Measurements from ENCODE around the gene ASTN2. TPM values are rescaled to one million over a fixed set of nuclear protein-coding genes. Genes with fewer than 3 reads are reported as not detected.
A peak's percentile ranks its signal among the peaks of the same experiment; 100 is the strongest.

ASTN2 gene
- polyA plus RNA-seq, 1 donor from 2014 or later, result 6.8 TPM

- Histone ChIP-seq H3K4me2 (ENCODE audit: low read length) (no peak overlapping the region), H3F3A (ENCODE audit: insufficient read depth, low read length, poor library complexity, severe bottlenecking) (no peaks in the 10 kb centered on the region)
- TF ChIP-seq POLR2AphosphoS5 (IDR thresholded peaks at IDR 0.05) (peak; percentile 28), REST (IDR thresholded peaks at IDR 0.05; ENCODE audit: borderline replicate concordance) (no peak), EP300 (conservative IDR thresholded peaks at IDR 0.05; ENCODE audit: poor library complexity, severe bottlenecking) (peak; percentile 23)
Observed at GRCh38 chr9:116927726-116928125, 487.1 kb downstream of the ASTN2 start.

GRCh38 chr9:116925121-116925520 lies 489.7 kb downstream of the ASTN2 start:
- TF ChIP-seq TAF1 (IDR thresholded peaks at IDR 0.05; ENCODE audit: low read depth), result no peak
- no peak for TF ChIP-seq CTCF (IDR thresholded peaks at IDR 0.05; ENCODE audit: poor library complexity, severe bottlenecking)
- TF ChIP-seq RAD21 (conservative IDR thresholded peaks at IDR 0.05), result no peak
- no peak for TF ChIP-seq POLR2AphosphoS5 (IDR thresholded peaks at IDR 0.05)
- no peak for TF ChIP-seq EP300 (conservative IDR thresholded peaks at IDR 0.05; ENCODE audit: poor library complexity, severe bottlenecking)
- no peak for TF ChIP-seq SMC3 (conservative IDR thresholded peaks at IDR 0.05; ENCODE audit: poor library complexity)
- no peak for TF ChIP-seq REST (IDR thresholded peaks at IDR 0.05; ENCODE audit: borderline replicate concordance)
- no peak for TF ChIP-seq MXI1 (conservative IDR thresholded peaks at IDR 0.05; ENCODE audit: poor library complexity, severe bottlenecking)
- TF ChIP-seq EZH2 (IDR thresholded peaks at IDR 0.05; ENCODE audit: borderline replicate concordance, insufficient read depth, low read length, poor library complexity, severe bottlenecking), result no peak
- Histone ChIP-seq H3K9me2 (ENCODE audit: insufficient read depth, low read length) (no peaks in the 10 kb centered on the region), H3K4me3 (ENCODE audit: low read length) (no peak overlapping the region), H3K27me3 (ENCODE audit: insufficient read depth, low read depth, low read length) (no peaks in the 10 kb centered on the region), H3F3A (ENCODE audit: insufficient read depth, low read length, poor library complexity, severe bottlenecking) (no peaks in the 10 kb centered on the region), H3K79me2 (replicated peaks; ENCODE audit: insufficient read depth, low read length) (no peaks in the 10 kb centered on the region), H2AFZ (ENCODE audit: low read depth, low read length) (no peak overlapping the region), H4K20me1 (ENCODE audit: insufficient read depth) (no peaks in the 10 kb centered on the region), H3K27ac (ENCODE audit: low read length) (no peak overlapping the region), H3K4me2 (ENCODE audit: low read length) (no peak overlapping the region), H3K9ac (ENCODE audit: low read length) (no peak overlapping the region), H3K9me3 (ENCODE audit: low read length) (no peaks in the 10 kb centered on the region), H3K36me3 (ENCODE audit: insufficient read depth, low read length) (no peaks in the 10 kb centered on the region)

More at GRCh38 chr9:116927726-116928125, 487.1 kb downstream of the ASTN2 start:
- Histone ChIP-seq H3K9ac (ENCODE audit: low read length) (no peak overlapping the region), H3K27ac (ENCODE audit: low read length) (no peak overlapping the region), H4K20me1 (ENCODE audit: insufficient read depth) (no peaks in the 10 kb centered on the region), H3K9me3 (ENCODE audit: low read length) (no peaks in the 10 kb centered on the region), H3K27me3 (ENCODE audit: insufficient read depth, low read depth, low read length) (no peaks in the 10 kb centered on the region), H3K4me3 (ENCODE audit: low read length) (no peak overlapping the region), H2AFZ (ENCODE audit: low read depth, low read length) (no peak overlapping the region), H3K9me2 (ENCODE audit: insufficient read depth, low read length) (no peaks in the 10 kb centered on the region), H3K79me2 (replicated peaks; ENCODE audit: insufficient read depth, low read length) (no peaks in the 10 kb centered on the region), H3K36me3 (ENCODE audit: insufficient read depth, low read length) (no peaks in the 10 kb centered on the region)
